HL-60 (cell line): ENCODE measurements around the gene NCOA3.
A peak's percentile ranks its signal among the peaks of the same experiment; 100 is the strongest.

Experiments
- DNase-seq, 2 experiments: peaks; one replicate each; pipeline ENCODE4 v3.0.0-alpha.2; 2010 to 2020; ENCODE audit warnings: low read depth in 1 of 2, low spot score in 1 of 2
- H3K27ac ChIP-seq: fragments of 250-450 bp; sonication (Bioruptor Pico); replicated peaks from 2 replicates; pipeline ENCODE4 v1.5.1; 2020; ENCODE audit warnings: mild to moderate bottlenecking, moderate library complexity
- H3K27me3 ChIP-seq: fragments of 250-450 bp; sonication (Bioruptor Pico); 2 replicates; pipeline ENCODE4 v1.5.1; 2021; ENCODE audit warnings: mild to moderate bottlenecking, moderate library complexity; ENCODE audit not compliant: insufficient read depth, poor library complexity, severe bottlenecking
- H3K4me3 ChIP-seq: replicated peaks from 2 replicates; pipeline ENCODE4 v1.5.1; 2011; ENCODE audit warnings: mild to moderate bottlenecking, control low read depth, low read length; ENCODE audit not compliant: insufficient read depth
- GABPA ChIP-seq: IDR thresholded peaks from 2 replicates; pipeline ENCODE4 v1.6.1; 2012; ENCODE audit warnings: low read depth
- POLR2AphosphoS5 ChIP-seq: IDR thresholded peaks from 2 replicates; pipeline ENCODE4 v1.6.1; 2012; ENCODE audit warnings: low read depth
- SPI1 ChIP-seq: IDR thresholded peaks from 2 replicates; pipeline ENCODE4 v1.6.1; 2012; ENCODE audit warnings: low read depth, mild to moderate bottlenecking, borderline replicate concordance
- TF ChIP-seq, protein P1 (sequence below): IDR thresholded peaks from 2 replicates; pipeline ENCODE4 v1.6.1; 2012; ENCODE audit warnings: low read depth; ENCODE audit not compliant: insufficient replicate concordance
- TF ChIP-seq, protein P2 (sequence below): IDR thresholded peaks from one replicate; pipeline ENCODE4 v1.5.1; 2011; ENCODE audit warnings: low read length, control low read depth, inconsistent platforms; ENCODE audit not compliant: insufficient read depth

Gene NCOA3

DNA sequence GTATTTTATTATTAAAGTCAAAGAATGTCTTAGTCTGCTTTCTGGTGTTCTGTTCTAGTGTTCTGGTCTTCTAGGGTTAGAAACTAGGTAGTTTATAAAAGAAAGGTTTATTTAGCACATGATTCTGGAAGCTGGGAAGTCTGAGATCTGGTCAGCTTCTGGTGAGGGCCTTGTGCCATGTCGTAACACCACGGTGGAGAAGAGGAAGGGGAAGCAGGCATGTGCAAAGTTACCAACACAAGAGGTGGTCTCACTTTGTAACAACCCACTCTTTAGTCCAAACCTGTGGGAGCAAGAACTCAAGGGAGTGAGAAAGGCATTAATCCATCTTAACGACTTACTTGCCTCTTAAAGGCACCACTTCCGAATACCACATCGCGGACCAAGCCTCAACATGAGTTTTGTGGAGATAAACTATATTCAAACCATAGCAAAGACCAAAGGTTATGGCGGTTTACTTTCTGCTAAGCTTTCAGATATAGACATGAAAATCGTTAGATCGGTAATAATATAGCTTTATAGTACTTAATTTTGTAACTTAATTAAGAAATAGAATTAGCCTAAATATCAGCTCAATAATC lies 99.4 kb downstream of the NCOA3 start:
- TF ChIP-seq, protein P1, sequence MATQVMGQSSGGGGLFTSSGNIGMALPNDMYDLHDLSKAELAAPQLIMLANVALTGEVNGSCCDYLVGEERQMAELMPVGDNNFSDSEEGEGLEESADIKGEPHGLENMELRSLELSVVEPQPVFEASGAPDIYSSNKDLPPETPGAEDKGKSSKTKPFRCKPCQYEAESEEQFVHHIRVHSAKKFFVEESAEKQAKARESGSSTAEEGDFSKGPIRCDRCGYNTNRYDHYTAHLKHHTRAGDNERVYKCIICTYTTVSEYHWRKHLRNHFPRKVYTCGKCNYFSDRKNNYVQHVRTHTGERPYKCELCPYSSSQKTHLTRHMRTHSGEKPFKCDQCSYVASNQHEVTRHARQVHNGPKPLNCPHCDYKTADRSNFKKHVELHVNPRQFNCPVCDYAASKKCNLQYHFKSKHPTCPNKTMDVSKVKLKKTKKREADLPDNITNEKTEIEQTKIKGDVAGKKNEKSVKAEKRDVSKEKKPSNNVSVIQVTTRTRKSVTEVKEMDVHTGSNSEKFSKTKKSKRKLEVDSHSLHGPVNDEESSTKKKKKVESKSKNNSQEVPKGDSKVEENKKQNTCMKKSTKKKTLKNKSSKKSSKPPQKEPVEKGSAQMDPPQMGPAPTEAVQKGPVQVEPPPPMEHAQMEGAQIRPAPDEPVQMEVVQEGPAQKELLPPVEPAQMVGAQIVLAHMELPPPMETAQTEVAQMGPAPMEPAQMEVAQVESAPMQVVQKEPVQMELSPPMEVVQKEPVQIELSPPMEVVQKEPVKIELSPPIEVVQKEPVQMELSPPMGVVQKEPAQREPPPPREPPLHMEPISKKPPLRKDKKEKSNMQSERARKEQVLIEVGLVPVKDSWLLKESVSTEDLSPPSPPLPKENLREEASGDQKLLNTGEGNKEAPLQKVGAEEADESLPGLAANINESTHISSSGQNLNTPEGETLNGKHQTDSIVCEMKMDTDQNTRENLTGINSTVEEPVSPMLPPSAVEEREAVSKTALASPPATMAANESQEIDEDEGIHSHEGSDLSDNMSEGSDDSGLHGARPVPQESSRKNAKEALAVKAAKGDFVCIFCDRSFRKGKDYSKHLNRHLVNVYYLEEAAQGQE, result no peak
- TF ChIP-seq POLR2AphosphoS5, result no peak
- no peak for TF ChIP-seq SPI1
- TF ChIP-seq, protein P2, sequence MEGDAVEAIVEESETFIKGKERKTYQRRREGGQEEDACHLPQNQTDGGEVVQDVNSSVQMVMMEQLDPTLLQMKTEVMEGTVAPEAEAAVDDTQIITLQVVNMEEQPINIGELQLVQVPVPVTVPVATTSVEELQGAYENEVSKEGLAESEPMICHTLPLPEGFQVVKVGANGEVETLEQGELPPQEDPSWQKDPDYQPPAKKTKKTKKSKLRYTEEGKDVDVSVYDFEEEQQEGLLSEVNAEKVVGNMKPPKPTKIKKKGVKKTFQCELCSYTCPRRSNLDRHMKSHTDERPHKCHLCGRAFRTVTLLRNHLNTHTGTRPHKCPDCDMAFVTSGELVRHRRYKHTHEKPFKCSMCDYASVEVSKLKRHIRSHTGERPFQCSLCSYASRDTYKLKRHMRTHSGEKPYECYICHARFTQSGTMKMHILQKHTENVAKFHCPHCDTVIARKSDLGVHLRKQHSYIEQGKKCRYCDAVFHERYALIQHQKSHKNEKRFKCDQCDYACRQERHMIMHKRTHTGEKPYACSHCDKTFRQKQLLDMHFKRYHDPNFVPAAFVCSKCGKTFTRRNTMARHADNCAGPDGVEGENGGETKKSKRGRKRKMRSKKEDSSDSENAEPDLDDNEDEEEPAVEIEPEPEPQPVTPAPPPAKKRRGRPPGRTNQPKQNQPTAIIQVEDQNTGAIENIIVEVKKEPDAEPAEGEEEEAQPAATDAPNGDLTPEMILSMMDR, result no peak
- TF ChIP-seq GABPA, result no peak

DNA sequence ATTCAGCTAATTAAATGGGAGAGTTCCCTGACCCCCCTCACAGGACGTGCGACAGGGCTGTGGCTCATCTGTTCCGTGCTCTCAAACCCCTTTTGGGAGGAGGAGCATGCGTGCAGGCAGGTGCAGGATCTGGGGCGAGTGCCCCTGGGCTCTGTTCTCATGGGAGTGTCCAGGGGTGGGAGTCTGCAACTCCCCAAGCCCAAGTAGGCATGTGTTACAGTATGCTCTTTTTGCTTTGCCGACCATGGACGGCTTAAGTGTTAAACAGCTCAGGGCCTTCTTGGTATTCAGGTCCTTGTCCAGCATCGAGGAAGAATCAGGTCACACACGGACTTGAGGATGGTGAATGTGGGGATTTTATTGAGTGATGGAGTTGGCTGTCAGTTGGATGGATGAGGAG lies 101.6 kb downstream of the NCOA3 start:
- no peak overlapping the region for H3K4me3 ChIP-seq
- no peak overlapping the region for H3K27ac ChIP-seq
- no peak for DNase-seq
- H3K27me3 ChIP-seq, result no peaks in the 10 kb centered on the region
- TF ChIP-seq SPI1 (no peak), POLR2AphosphoS5 (no peak), GABPA (no peak)
- TF ChIP-seq, protein P1, result no peak
- TF ChIP-seq, protein P2, result no peak

More for the DNA sequence above, 99.4 kb downstream of the NCOA3 start:
- H3K4me3 ChIP-seq, result no peak overlapping the region
- H3K27ac ChIP-seq, result no peak overlapping the region
- peak; percentile 5 to 22 for DNase-seq
- H3K27me3 ChIP-seq, result no peaks in the 10 kb centered on the region

DNA sequence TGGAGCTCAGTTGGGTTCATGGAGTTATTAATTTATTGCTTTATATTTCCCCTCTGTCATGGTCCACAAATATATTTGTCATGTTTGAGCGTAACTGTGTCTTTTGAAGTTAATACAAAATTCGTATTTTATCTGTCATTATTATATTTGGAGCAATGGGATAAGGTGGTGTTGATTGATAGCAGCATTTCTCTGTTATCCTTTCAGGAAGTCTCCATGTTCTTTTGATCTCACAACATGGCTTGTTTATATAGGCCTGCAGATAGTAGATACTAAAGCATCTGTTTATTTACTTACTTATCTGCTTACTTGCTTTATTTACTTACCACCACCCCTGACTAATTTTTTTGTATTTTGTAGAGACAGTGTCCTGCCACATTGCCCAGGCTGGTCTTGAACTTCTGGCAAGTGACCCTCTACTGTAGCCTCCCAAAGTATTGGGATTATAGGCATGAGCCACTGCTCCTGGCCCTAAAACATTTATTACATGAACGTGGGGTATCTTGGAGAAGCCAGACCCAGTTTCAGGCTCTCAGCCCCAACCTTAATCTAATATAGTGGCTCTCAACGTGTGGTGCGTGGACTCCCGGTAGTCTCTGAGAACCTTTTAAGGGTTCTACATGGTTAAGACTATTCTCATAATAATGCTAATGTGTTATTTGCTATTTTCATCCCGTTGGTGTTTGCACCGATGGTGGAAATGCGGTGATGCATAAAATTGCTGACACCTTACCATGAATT lies 104.2 kb downstream of the NCOA3 start:
- no peak overlapping the region for H3K4me3 ChIP-seq
- no peak for TF ChIP-seq SPI1
- TF ChIP-seq, protein P1, result no peak
- no peak for TF ChIP-seq POLR2AphosphoS5
- TF ChIP-seq GABPA, result no peak
- TF ChIP-seq, protein P2, result no peak
- no peak for DNase-seq
- H3K27me3 ChIP-seq, result no peaks in the 10 kb centered on the region
- H3K27ac ChIP-seq, result no peak overlapping the region
